ENCODE results near the gene ORC6.

DNA sequence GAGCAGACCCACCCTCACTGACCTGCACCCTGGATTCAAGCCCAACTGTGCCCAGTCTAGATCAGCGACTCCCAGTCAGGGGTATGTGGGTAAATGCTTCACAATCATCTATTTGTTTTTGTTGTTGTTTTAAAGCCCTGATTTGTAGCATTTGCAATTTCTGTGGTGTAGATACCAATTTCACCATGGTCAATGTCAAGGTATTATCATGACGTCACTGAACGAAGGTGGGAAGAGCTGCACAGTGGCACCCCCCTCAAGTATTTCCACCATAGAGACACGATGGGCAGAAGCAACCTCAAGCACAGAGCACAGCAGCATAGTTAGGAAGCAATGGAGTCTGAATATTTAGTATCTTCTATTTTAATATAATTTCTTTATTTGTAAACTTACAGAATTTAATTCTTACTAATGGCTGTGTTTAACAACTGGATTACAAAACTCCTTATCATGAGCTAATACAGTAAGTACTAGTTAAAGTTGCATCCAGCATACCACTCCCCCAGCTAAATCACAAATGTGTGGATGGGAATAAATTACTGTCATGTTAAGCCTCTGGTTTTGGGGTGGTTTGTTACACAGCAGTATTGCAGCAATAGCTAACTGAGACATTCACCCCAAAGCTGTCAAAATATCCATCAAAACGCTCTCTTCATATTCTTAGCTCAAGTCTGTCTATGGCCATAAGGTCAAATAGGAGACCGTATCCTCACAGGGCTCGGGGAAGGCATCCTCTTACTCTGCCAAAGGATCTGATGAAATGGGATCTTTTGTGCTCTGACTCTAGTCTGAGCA lies 25.5 kb downstream of the ORC6 start:
- no peak for TF ChIP-seq CTCF (IDR thresholded peaks at IDR 0.05)
- TF ChIP-seq POLR2A (IDR thresholded peaks at IDR 0.05): no peak

Measured in ovary (tissue), 3 donors.